ENCODE measurements around the gene PCSK1N.

PCSK1N gene

GRCh38 chrX:48790477-48790876, 44.9 kb downstream of the PCSK1N start:
- DNase-seq (ENCODE audit: low read depth in 2 of 2, low spot score in 1 of 2) = no peak

- DNase-seq (ENCODE audit: low read depth in 2 of 2, low spot score in 1 of 2) = no peak
Observed at GRCh38 chrX:48789366-48790220, 45.8 kb downstream of the PCSK1N start.

- DNase-seq (ENCODE audit: low read depth in 2 of 2, low spot score in 1 of 2) = no peak
Observed at GRCh38 chrX:48787505-48788443, 47.6 kb downstream of the PCSK1N start.

- no peak for DNase-seq (ENCODE audit: low read depth in 2 of 2, low spot score in 1 of 2)
Observed at GRCh38 chrX:48786825-48787504, 48.4 kb downstream of the PCSK1N start.

- no peak for DNase-seq (ENCODE audit: low read depth in 2 of 2, low spot score in 1 of 2)
Observed at GRCh38 chrX:48786341-48786800, 49.0 kb downstream of the PCSK1N start, which contains the start of gene GATA1. GATA1 (plus strand) TSS chrX:48786590; CDS start chrX:48791110, 4,520 bp downstream.

- no peak for DNase-seq (ENCODE audit: low read depth in 2 of 2, low spot score in 1 of 2)
Observed at GRCh38 chrX:48785540-48786214, 49.7 kb downstream of the PCSK1N start.

GRCh38 chrX:48785186-48785539, 50.2 kb downstream of the PCSK1N start:
- no peak for DNase-seq (ENCODE audit: low read depth in 2 of 2, low spot score in 1 of 2)

GRCh38 chrX:48784726-48785125, 50.7 kb downstream of the PCSK1N start:
- no peak for DNase-seq (ENCODE audit: low read depth in 2 of 2, low spot score in 1 of 2)

GRCh38 chrX:48782795-48783194, 52.6 kb downstream of the PCSK1N start:
- no peak for DNase-seq (ENCODE audit: low read depth in 2 of 2, low spot score in 1 of 2)

GRCh38 chrX:48782216-48782615, 53.2 kb downstream of the PCSK1N start:
- no peak for DNase-seq (ENCODE audit: low read depth in 2 of 2, low spot score in 1 of 2)

- DNase-seq (ENCODE audit: low read depth in 2 of 2, low spot score in 1 of 2) = no peak
Observed at GRCh38 chrX:48781705-48782104, 53.7 kb downstream of the PCSK1N start.
